GM10266 (cell line): ENCODE measurements around the gene MLLT10.

Source experiments
- DNase-seq: peaks from one replicate; pipeline ENCODE4 v3.0.0; 2012; ENCODE audit errors: extremely low spot score
- TF ChIP-seq, protein P1 (sequence below): IDR thresholded peaks from 2 replicates; pipeline ENCODE4 v1.5.1; 2012; ENCODE audit warnings: mild to moderate bottlenecking, low read depth; ENCODE audit not compliant: control insufficient read depth, insufficient read depth; ENCODE audit errors: missing control alignments

The MLLT10 gene

GRCh38 chr10:21496343-21497176 is 37.5 kb upstream of the MLLT10 start:
- TF ChIP-seq, protein P1, sequence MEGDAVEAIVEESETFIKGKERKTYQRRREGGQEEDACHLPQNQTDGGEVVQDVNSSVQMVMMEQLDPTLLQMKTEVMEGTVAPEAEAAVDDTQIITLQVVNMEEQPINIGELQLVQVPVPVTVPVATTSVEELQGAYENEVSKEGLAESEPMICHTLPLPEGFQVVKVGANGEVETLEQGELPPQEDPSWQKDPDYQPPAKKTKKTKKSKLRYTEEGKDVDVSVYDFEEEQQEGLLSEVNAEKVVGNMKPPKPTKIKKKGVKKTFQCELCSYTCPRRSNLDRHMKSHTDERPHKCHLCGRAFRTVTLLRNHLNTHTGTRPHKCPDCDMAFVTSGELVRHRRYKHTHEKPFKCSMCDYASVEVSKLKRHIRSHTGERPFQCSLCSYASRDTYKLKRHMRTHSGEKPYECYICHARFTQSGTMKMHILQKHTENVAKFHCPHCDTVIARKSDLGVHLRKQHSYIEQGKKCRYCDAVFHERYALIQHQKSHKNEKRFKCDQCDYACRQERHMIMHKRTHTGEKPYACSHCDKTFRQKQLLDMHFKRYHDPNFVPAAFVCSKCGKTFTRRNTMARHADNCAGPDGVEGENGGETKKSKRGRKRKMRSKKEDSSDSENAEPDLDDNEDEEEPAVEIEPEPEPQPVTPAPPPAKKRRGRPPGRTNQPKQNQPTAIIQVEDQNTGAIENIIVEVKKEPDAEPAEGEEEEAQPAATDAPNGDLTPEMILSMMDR, result peak; percentile 59
- DNase-seq, result peak; percentile 72

GRCh38 chr10:21497177-21497807 is 36.7 kb upstream of the MLLT10 start:
- peak; percentile 60 for DNase-seq
- TF ChIP-seq, protein P1, result no peak

GRCh38 chr10:21498377-21498776 is 35.7 kb upstream of the MLLT10 start:
- TF ChIP-seq, protein P1, result no peak
- DNase-seq, result no peak

- TF ChIP-seq, protein P1, result no peak
- DNase-seq, result no peak
Measured at GRCh38 chr10:21498986-21499385, 35.0 kb upstream of the MLLT10 start.

DNA sequence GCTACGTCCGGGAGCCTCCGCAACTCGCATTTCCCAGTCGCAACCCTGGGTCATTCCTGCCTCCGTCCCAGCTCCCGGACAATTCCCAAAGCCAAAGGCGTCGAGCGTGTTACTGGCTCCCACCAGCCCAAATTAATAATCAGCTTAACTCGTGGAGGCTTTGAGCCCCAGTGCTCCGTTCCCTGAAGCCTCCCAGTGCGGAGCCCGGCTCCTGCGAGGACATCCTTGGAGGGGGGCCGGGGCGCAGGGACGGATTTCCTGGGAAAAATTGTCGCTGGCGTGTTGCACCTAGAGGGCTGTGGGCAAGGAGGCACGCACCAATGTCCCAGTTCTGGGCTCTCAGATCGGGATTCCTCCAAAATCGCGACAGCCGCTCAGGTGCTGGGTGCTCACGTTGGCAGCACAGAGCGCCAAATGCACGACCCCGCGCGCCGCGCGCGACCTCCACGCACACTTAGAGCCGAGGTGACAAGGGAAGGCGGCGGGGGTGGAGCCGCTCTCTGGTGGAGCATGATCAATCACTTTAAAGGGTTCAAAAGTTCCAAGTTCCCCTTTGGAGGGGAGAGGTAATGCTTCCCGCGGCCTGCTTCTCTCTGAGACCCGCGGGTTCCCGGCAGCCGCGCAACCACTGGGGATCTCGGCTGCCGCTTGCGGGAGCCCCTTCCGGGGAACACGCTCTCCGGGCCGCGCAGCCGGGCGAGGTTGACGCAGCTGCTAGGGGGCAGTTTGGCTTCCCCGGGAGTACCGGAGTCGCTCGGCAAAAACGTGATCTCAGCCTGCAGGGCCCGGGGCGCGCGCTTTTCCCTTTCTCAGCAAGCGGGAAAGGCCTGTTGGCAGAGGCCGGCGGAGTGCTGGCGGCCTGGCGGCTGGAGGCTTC is 34.1 kb upstream of the MLLT10 start:
- DNase-seq, result peak; percentile 61
- TF ChIP-seq, protein P1, result no peak

DNA sequence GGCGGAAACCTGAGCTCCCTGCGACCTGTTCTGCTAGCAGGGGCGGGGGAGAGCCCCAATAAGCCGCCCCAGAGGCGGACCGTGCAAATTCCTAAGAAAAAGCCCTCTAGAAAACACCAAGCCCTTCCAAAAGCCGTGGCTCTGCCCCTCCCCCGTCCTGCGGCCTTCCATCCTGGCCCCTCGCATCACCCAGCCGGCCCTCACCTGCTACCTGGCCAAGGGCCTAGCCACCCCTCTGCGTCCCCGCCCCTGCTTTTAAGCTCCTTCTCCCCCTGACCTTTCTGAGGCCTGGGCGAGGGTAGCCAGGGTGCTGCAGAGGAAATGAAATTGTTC is 33.5 kb upstream of the MLLT10 start:
- DNase-seq, result no peak
- TF ChIP-seq, protein P1, result no peak
